AG10803 (cell line): ENCODE measurements around the gene MCM8.

Source experiments
- DNase-seq: peaks from one replicate; pipeline ENCODE4 v3.0.0; 2010; ENCODE audit warnings: low read depth
- H3K4me3 ChIP-seq: 2 replicates; pipeline ENCODE4 v1.5.1; 2011; ENCODE audit warnings: mild to moderate bottlenecking, low read length, control low read depth
- TF ChIP-seq, protein P1 (sequence below): conservative IDR thresholded peaks from 2 replicates; pipeline ENCODE4 v1.5.1; 2011; ENCODE audit warnings: mild to moderate bottlenecking, low read length, control low read depth, inconsistent platforms

The MCM8 gene

DNA sequence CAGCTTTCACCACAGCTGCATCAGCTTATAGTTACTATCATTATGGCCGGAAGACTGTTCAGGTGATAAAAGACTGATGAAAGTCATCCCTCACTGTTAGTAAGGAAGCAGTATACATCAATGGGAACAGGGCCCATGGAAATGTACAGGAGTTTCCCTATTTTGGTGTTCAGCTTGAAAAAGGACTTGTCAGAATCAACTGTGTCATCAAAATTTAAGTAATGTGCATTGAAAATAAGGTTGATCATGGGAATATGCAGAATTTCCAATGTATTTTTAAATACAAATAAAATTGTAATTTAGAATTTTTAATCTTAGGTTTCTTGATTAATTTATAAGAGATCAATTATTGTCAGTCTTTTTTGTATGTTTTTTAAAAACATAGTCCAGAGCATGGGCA is 86.6 kb downstream of the MCM8 start:
- no peak overlapping the region for H3K4me3 ChIP-seq
- TF ChIP-seq, protein P1, sequence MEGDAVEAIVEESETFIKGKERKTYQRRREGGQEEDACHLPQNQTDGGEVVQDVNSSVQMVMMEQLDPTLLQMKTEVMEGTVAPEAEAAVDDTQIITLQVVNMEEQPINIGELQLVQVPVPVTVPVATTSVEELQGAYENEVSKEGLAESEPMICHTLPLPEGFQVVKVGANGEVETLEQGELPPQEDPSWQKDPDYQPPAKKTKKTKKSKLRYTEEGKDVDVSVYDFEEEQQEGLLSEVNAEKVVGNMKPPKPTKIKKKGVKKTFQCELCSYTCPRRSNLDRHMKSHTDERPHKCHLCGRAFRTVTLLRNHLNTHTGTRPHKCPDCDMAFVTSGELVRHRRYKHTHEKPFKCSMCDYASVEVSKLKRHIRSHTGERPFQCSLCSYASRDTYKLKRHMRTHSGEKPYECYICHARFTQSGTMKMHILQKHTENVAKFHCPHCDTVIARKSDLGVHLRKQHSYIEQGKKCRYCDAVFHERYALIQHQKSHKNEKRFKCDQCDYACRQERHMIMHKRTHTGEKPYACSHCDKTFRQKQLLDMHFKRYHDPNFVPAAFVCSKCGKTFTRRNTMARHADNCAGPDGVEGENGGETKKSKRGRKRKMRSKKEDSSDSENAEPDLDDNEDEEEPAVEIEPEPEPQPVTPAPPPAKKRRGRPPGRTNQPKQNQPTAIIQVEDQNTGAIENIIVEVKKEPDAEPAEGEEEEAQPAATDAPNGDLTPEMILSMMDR: no peak
- DNase-seq: no peak

DNA sequence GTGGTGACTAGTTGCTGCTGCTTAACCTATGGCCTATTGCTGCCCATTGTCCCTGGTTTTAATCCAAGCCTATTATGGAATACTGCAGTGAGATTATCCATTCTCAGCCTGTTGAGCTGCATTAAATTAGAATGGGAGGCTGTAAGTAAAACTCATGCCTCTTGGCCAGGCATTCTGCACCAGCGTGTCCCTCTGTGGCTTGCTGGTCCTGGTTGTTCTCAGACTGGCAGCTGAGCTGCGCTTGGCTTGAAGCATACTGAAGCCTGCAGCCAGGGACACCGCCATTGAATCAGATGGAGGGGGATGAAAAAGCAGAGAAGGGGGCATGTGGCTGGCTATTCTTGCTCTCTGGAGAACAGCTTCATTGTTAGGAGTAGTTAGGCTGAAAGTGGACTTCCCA is 87.8 kb downstream of the MCM8 start:
- no peak for DNase-seq
- TF ChIP-seq, protein P1: no peak

DNA sequence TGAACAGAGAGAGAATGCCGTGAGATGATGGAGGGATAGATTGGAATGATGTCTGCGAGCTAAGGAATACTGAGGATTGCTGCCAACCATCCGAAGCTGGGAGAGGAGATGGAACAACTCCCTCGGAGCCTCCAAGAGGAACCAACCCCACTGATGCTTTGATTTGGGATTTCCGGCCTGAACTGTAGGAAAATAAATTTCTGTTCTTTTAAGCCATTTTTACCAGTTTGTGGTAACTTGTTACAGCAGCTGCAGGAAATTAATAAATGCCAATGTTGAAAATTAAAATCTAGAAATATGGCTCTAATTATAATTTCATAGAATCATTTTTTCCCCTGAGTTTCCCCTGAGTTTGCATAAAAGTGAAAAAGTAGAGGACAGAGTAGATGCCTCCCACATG is 89.3 kb downstream of the MCM8 start:
- H3K4me3 ChIP-seq: no peak overlapping the region
- TF ChIP-seq, protein P1: no peak
- no peak for DNase-seq

More for the DNA sequence above, 87.8 kb downstream of the MCM8 start:
- H3K4me3 ChIP-seq: no peak overlapping the region

DNA sequence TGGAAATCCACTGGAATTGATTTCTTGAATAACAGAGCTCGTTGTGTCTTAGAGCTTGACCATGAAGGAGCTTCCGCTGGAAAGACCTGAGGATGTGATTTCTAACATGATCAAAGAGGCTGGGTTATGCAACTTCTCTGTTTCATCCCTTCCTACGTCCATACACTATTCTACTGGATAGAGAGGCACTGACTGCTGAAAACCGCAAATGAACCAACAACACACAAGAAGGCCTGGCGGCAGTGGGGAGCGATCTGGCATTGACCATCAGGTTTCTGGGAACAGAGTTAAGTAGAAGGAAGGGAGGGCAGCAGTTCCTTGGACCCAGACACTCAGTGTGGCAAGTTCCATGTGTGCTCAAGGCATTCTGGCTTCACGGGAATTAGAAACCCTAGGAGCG is 90.1 kb downstream of the MCM8 start:
- no peak for DNase-seq
- H3K4me3 ChIP-seq: no peak overlapping the region
- TF ChIP-seq, protein P1: no peak

DNA sequence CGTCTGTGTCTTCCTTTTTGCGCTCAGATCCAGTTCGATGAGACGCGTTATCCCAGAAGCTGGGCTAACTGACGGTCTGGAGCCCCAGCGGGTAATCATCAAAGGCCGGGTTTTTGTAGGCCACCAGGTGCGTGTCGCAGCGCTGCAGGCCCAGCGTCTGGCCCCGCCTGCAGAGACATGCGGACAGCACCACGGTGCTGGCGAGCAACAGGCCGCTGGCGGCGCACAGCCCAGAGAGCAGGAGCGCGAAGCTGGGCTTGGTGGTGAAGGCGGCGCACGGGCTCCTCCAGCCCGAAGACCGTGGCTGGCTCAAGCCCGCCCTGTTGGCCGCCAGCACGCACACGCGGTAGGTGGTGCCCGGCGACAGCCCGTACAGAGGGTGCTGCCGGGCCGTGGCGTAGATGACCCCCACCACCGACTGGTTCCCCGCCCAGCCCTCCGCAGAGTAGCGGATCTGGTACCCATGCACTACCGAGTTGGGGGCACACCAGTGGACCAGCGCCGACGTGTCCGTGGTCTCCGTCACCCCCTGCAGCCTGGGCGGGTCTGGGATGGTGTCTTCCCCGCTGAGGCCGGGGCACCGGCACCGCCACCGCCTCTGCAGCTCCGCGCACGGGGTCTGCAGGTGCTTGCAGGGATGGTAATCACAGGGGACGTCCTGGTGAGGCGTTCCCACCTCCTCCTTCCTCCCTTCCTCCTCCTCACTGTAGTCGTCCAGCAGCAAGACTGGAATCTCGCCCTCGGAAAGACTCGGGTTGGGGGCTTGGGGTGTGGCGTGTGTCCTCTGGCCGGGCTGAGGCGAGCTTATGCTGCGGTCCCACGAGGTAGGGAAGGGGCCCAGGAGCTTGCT is 90.7 kb downstream of the MCM8 start:
- no peak overlapping the region for H3K4me3 ChIP-seq
- TF ChIP-seq, protein P1: no peak
- DNase-seq: no peak

DNA sequence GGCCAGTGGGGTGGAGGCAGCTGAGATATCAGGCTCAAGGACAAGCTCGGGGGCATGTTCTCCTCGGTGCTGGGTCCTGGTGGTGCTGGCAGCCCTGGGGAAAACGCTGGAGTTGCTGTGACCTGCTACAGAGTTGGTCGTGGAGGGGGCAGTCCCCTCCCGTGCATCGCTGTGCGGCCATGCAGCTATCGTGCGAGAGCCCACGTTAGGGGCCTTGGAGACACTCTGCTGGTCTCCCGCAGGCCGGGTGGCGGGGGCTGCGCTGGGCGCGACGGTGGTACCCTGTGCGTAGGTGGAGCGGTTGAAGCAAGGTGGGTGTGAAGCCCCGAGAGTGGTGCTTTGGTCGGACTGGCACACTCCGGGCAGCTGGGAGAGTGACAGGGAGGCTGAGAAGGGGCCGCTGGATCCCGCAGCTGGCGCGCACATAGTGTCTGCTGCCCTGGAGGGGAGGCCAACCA is 91.4 kb downstream of the MCM8 start:
- no peak for DNase-seq
- no peak overlapping the region for H3K4me3 ChIP-seq
- TF ChIP-seq, protein P1: no peak

DNA sequence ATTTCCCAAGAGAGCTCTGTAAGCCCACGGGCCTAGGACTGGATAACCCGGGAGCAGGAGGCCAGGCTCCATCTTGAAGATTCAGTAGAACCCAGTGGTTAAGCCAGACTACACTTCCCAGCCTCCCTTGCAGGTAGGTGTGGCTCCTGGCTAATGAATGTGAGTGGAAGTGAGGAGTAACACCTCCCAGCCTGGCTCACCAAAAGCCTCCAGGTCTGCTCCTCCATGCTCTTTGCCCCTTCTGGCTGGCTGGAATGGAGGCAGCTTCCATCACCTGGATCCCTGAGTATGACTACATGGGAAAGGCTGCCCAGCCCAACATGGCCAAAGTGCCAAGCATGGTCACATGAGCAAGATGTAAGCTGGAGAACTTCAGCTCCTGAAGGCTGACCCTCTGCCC is 93.7 kb downstream of the MCM8 start:
- TF ChIP-seq, protein P1: no peak
- no peak overlapping the region for H3K4me3 ChIP-seq
- no peak for DNase-seq
